HEK293 (cell line): ENCODE measurements around the gene MAP1LC3C.

Source experiments
- ATF2 ChIP-seq: fragments of 450-650 bp; formaldehyde crosslinking; IDR thresholded peaks from 2 replicates; pipeline ENCODE4 v1.5.1; 2016; ENCODE audit warnings: missing biosample characterization, missing genetic modification characterization, low read depth
- GLI2 ChIP-seq: fragments of 450-650 bp; formaldehyde crosslinking; IDR thresholded peaks from 2 replicates; pipeline ENCODE4; 2017; ENCODE audit warnings: missing biosample characterization, missing genetic modification characterization, low read depth, borderline replicate concordance
- GLIS1 ChIP-seq: fragments of 450-650 bp; formaldehyde crosslinking; IDR thresholded peaks from 2 replicates; pipeline ENCODE4 v1.5.1; 2016; ENCODE audit warnings: missing biosample characterization, missing genetic modification characterization
- HIC1 ChIP-seq: fragments of 450-650 bp; formaldehyde crosslinking; IDR thresholded peaks from 2 replicates; pipeline ENCODE4 v1.5.1; 2016; ENCODE audit warnings: missing biosample characterization, missing genetic modification characterization
- KLF10 ChIP-seq: fragments of 450-650 bp; IDR thresholded peaks from 2 replicates; pipeline ENCODE4 v1.5.1; 2018; ENCODE audit warnings: missing biosample characterization, mild to moderate bottlenecking, missing genetic modification characterization
- KLF8 ChIP-seq: fragments of 450-650 bp; formaldehyde crosslinking; IDR thresholded peaks from 2 replicates; pipeline ENCODE4 v1.5.1; 2016; ENCODE audit warnings: missing biosample characterization, missing genetic modification characterization
- REST ChIP-seq: fragments of 450-650 bp; formaldehyde crosslinking; IDR thresholded peaks from 2 replicates; pipeline ENCODE4 v1.5.1; 2016; ENCODE audit warnings: missing biosample characterization, missing genetic modification characterization
- YY2 ChIP-seq: fragments of 450-650 bp; formaldehyde crosslinking; IDR thresholded peaks from 2 replicates; pipeline ENCODE4 v1.5.1; 2016; ENCODE audit warnings: missing biosample characterization, missing genetic modification characterization
- ZBTB17 ChIP-seq: fragments of 450-650 bp; formaldehyde crosslinking; IDR thresholded peaks from 2 replicates; pipeline ENCODE4 v1.5.1; 2016; ENCODE audit warnings: missing biosample characterization, missing genetic modification characterization
- ZBTB8A ChIP-seq: fragments of 450-650 bp; formaldehyde crosslinking; IDR thresholded peaks from 2 replicates; pipeline ENCODE4 v1.5.1; 2016; ENCODE audit warnings: missing biosample characterization, missing genetic modification characterization
- ZEB2 ChIP-seq: fragments of 450-650 bp; formaldehyde crosslinking; IDR thresholded peaks from 2 replicates; pipeline ENCODE4 v1.5.1; 2016; ENCODE audit warnings: missing biosample characterization, missing genetic modification characterization
- ZFP3 ChIP-seq: fragments of 450-650 bp; formaldehyde crosslinking; IDR thresholded peaks from 2 replicates; pipeline ENCODE4 v1.5.1; 2016; ENCODE audit warnings: low read depth, missing biosample characterization, missing genetic modification characterization
- ZIC2 ChIP-seq: fragments of 450-650 bp; formaldehyde crosslinking; IDR thresholded peaks from 2 replicates; pipeline ENCODE4 v1.5.1; 2016; ENCODE audit warnings: missing biosample characterization, missing genetic modification characterization
- ZNF146 ChIP-seq: fragments of 450-650 bp; formaldehyde crosslinking; IDR thresholded peaks from 2 replicates; pipeline ENCODE4 v1.5.1; 2016; ENCODE audit warnings: missing biosample characterization, missing genetic modification characterization
- ZNF18 ChIP-seq: fragments of 450-650 bp; formaldehyde crosslinking; IDR thresholded peaks from 2 replicates; pipeline ENCODE4 v1.5.1; 2016; ENCODE audit warnings: missing biosample characterization, missing genetic modification characterization
- ZNF184 ChIP-seq: fragments of 450-650 bp; IDR thresholded peaks from 2 replicates; pipeline ENCODE4 v1.5.1; 2018; ENCODE audit warnings: missing biosample characterization, mild to moderate bottlenecking, missing genetic modification characterization
- ZNF223 ChIP-seq: fragments of 450-650 bp; formaldehyde crosslinking; IDR thresholded peaks from 2 replicates; pipeline ENCODE4 v1.5.1; 2016; ENCODE audit warnings: missing biosample characterization, missing genetic modification characterization
- ZNF366 ChIP-seq: fragments of 450-650 bp; formaldehyde crosslinking; conservative IDR thresholded peaks from 2 replicates; pipeline ENCODE4 v1.5.1; 2016; ENCODE audit warnings: missing biosample characterization, missing genetic modification characterization
- ZNF37A ChIP-seq: fragments of 450-650 bp; IDR thresholded peaks from 2 replicates; pipeline ENCODE4 v1.5.1; 2018; ENCODE audit warnings: missing biosample characterization, missing genetic modification characterization
- ZNF473 ChIP-seq: fragments of 450-650 bp; formaldehyde crosslinking; IDR thresholded peaks from 2 replicates; pipeline ENCODE4 v1.5.1; 2017; ENCODE audit warnings: missing biosample characterization, missing genetic modification characterization
- ZNF521 ChIP-seq: fragments of 450-650 bp; formaldehyde crosslinking; IDR thresholded peaks from 2 replicates; pipeline ENCODE4 v1.5.1; 2017; ENCODE audit warnings: missing biosample characterization, mild to moderate bottlenecking, missing genetic modification characterization
- ZNF645 ChIP-seq: fragments of 450-650 bp; formaldehyde crosslinking; IDR thresholded peaks from 2 replicates; pipeline ENCODE4; 2016; ENCODE audit warnings: missing biosample characterization, missing genetic modification characterization
- ZNF660 ChIP-seq: fragments of 450-650 bp; IDR thresholded peaks from 2 replicates; pipeline ENCODE4 v1.5.1; 2018; ENCODE audit warnings: missing biosample characterization, mild to moderate bottlenecking, missing genetic modification characterization
- ZNF692 ChIP-seq: fragments of 450-650 bp; formaldehyde crosslinking; IDR thresholded peaks from 2 replicates; pipeline ENCODE4 v1.5.1; 2016; ENCODE audit warnings: missing biosample characterization, missing genetic modification characterization
- ZNF792 ChIP-seq: fragments of 450-650 bp; formaldehyde crosslinking; IDR thresholded peaks from 2 replicates; pipeline ENCODE4 v1.5.1; 2016; ENCODE audit warnings: missing biosample characterization, missing genetic modification characterization
- ZSCAN4 ChIP-seq: fragments of 450-650 bp; formaldehyde crosslinking; IDR thresholded peaks from 2 replicates; pipeline ENCODE4 v1.5.1; 2017; ENCODE audit warnings: missing biosample characterization, missing genetic modification characterization

MAP1LC3C gene

GRCh38 chr1:241990040-241990439, 8.9 kb downstream of the MAP1LC3C start (continued):
- TF ChIP-seq ZFP3 (tag by site-specific recombination) = no peak
- TF ChIP-seq ZNF645 (tag by site-specific recombination) = no peak
- TF ChIP-seq ZNF660 (tag by site-specific recombination) = no peak
- TF ChIP-seq YY2 (tag by site-specific recombination) = no peak
- TF ChIP-seq ZNF792 = no peak
- no peak for TF ChIP-seq ATF2 (tag by site-specific recombination)
- no peak for TF ChIP-seq ZNF18 (tag by site-specific recombination)
- no peak for TF ChIP-seq GLI2 (tag by site-specific recombination)
- no peak for TF ChIP-seq ZNF473 (tag by site-specific recombination)
- no peak for TF ChIP-seq REST (tag by site-specific recombination)
- TF ChIP-seq ZNF223 = no peak
- TF ChIP-seq ZNF366 = peak; percentile 32; the same call in 1 of the 2 replicates
- 0 out of 2 replicates have a peak, but pooled peaks have one; percentile 17 for TF ChIP-seq HIC1 (tag by site-specific recombination)
- 0 out of 2 replicates have a peak, but pooled peaks have one; percentile 42 for TF ChIP-seq ZNF184 (tag by site-specific recombination)
- 0 out of 2 replicates have a peak, but pooled peaks have one; percentile 20 for TF ChIP-seq KLF10 (tag by site-specific recombination)
- TF ChIP-seq ZNF37A (tag by site-specific recombination) = no peak
- peak; percentile 26; the same call in 1 of the 2 replicates for TF ChIP-seq GLIS1
- 0 out of 2 replicates have a peak, but pooled peaks have one; percentile 29 for TF ChIP-seq KLF8
- peak; percentile 71 for TF ChIP-seq ZIC2 (tag by site-specific recombination)
- peak; percentile 28; the same call in 1 of the 2 replicates for TF ChIP-seq ZEB2 (tag by site-specific recombination)
- peak; percentile 51; the same call in 1 of the 2 replicates for TF ChIP-seq ZNF692 (tag by site-specific recombination)
- peak; percentile 37 for TF ChIP-seq ZBTB17 (tag by site-specific recombination)
- no peak for TF ChIP-seq ZNF521
- no peak for TF ChIP-seq ZSCAN4 (tag by site-specific recombination)
- no peak for TF ChIP-seq ZNF146 (tag by site-specific recombination)
- no peak for TF ChIP-seq ZBTB8A
